Upper lobe of right lung (tissue), 1 donor: ENCODE data around the gene HIVEP3. TPM values are rescaled to one million over a fixed set of nuclear protein-coding genes. Genes with fewer than 3 reads are reported as not detected.

Source experiments
- ATAC-seq: fragments of 200-7000 bp; cut with Tn5 transposase; one replicate; pipeline ENCODE4 v1.9.1; 2020; ENCODE audit warnings: mild to moderate bottlenecking, moderate library complexity
- DNase-seq: peaks from one replicate; pipeline ENCODE4 v3.0.0-alpha.2; 2020
- H3K27ac ChIP-seq: fragments of 200-600 bp; one replicate; pipeline ENCODE4 v1.8.0; 2022
- H3K27me3 ChIP-seq: fragments of 200-600 bp; one replicate; pipeline ENCODE4 v1.8.0; 2022; ENCODE audit warnings: mild to moderate bottlenecking
- H3K36me3 ChIP-seq: fragments of 200-600 bp; one replicate; pipeline ENCODE4 v1.8.0; 2022
- H3K4me1 ChIP-seq: fragments of 200-600 bp; one replicate; pipeline ENCODE4 v1.8.0; 2022
- H3K4me3 ChIP-seq: fragments of 200-600 bp; one replicate; pipeline ENCODE4 v1.8.0; 2022; ENCODE audit warnings: mild to moderate bottlenecking
- H3K9me3 ChIP-seq: fragments of 200-600 bp; one replicate; pipeline ENCODE4 v1.8.0; 2022
- intact Hi-C: fragments of 100-400 bp; cut with DNase I; formaldehyde crosslinking; loops from one replicate; pipeline ENCODE4 v1.11.0; 2022
- long read RNA-seq: library from polyadenylated mRNA; unstranded; transcript quantifications from one replicate; pipeline ENCODE4 v2.0.0, GENCODE V29; 2021
- total RNA-seq: library from RNA; stranded (reverse); fragmentation: NEBNext Ultra II Directional; extraction: Animal tissue kit (Norgen Biotek cat#: 25700); gene quantifications from one replicate; pipeline ENCODE4 v1.2.1, GENCODE V29; 2021
- TF ChIP-seq, protein P1 (sequence below): fragments of 200-600 bp; IDR thresholded peaks from one replicate; pipeline ENCODE4 v1.8.0; 2022; ENCODE audit warnings: antibody characterized with exemption
- donor health status: DM: no; HTN: yes; CAD: no; lungs with severe emphysema.

HIVEP3 gene
- total RNA-seq = 16.6 TPM
- long read RNA-seq, partial matches to known transcripts = 2 of 23 reads
- long read RNA-seq, other reads (novel, unspliced or antisense) = 18 of 23 reads

DNA sequence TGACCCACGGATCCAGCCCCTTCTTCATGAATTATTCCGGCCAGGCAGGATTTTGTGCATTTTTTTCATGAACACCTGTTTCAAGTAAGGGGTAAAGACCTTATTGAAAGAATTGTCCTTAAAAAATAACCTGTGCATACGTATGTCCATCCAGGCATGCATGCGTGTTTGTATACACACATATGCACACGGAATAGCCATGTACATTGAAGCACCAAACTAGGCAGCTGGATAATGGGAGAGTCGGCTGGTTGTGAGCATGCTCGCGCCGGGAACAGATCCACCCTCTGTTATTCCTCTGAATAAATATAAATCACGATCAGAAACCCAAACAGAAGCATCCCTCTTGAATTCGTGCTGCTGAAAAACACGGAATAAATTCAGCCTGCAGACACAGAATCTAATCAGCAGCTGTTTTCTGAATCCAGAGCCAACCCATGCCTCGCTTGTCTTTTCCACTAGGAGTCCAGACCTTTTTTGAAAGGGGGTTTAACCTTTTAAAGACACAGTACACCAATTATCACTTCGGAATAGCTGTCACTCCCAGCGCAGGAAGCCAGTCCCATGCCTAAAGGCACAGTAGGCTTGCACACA is at the start of gene HIVEP3:
Gene HIVEP3 (minus strand): TSS at position 473 of the 594 bp plus-strand sequence.
- DNase-seq (no peak), ATAC-seq (no peak)
- no peaks in the 10 kb centered on the region for H3K9me3 ChIP-seq
- no peaks in the 10 kb centered on the region for H3K36me3 ChIP-seq
- H3K4me1 ChIP-seq = peaks cover 33% of the 10 kb centered on the region
- H3K27me3 ChIP-seq = no peaks in the 10 kb centered on the region
- TF ChIP-seq, protein P1, sequence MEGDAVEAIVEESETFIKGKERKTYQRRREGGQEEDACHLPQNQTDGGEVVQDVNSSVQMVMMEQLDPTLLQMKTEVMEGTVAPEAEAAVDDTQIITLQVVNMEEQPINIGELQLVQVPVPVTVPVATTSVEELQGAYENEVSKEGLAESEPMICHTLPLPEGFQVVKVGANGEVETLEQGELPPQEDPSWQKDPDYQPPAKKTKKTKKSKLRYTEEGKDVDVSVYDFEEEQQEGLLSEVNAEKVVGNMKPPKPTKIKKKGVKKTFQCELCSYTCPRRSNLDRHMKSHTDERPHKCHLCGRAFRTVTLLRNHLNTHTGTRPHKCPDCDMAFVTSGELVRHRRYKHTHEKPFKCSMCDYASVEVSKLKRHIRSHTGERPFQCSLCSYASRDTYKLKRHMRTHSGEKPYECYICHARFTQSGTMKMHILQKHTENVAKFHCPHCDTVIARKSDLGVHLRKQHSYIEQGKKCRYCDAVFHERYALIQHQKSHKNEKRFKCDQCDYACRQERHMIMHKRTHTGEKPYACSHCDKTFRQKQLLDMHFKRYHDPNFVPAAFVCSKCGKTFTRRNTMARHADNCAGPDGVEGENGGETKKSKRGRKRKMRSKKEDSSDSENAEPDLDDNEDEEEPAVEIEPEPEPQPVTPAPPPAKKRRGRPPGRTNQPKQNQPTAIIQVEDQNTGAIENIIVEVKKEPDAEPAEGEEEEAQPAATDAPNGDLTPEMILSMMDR = peak; percentile 18
- intact Hi-C loops = no loop called here
- H3K27ac ChIP-seq = peak within 1 kb of the TSS; percentile 38
- peak within 1 kb of the TSS; percentile 60 for H3K4me3 ChIP-seq

DNA sequence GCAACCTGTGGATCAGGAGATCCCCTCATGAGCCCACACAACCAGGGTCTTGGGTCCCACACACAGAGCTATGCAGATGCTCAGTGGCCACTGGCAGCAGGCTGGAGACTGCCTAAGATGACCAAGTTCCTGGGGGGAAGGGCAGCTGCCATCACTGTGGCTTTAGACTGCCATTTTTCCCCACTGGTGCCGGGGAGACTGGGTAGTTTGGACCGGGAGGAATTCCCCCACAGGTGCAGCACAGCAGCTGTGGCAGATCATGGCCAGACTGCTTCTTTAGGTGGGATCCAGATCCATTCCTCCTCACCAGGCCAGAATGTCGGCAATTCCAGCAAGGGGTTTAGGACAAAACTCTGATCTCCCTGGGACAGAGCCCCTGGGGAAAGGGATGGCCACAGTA is 45.7 kb upstream of the HIVEP3 start:
- no peak overlapping the region for H3K4me3 ChIP-seq
- H3K36me3 ChIP-seq = no peaks in the 10 kb centered on the region
- intact Hi-C loops = no loop called here
- H3K9me3 ChIP-seq = no peaks in the 10 kb centered on the region
- H3K27me3 ChIP-seq = no peaks in the 10 kb centered on the region
- no peaks in the 10 kb centered on the region for H3K4me1 ChIP-seq
- DNase-seq (no peak), ATAC-seq (no peak)
- TF ChIP-seq, protein P1 = no peak
- H3K27ac ChIP-seq = no peak overlapping the region

DNA sequence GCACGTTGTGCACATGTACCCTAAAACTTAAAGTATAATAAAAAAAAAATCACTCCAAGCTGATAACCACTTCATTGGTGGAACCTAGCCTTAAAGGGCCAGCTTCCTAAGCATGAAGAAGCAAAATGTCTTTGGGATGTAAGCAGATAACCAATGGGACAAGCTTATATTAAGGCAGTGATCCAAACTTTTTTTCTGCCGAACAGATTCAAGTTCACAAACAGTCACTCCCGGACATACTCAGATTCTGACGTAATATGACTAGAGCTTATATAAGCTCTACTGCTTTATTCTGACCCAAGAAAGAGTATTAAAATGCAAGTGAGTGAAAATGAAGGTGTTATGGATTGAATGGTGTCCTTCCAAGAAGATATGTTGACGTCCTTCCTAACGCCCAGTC is 44.9 kb upstream of the HIVEP3 start:
- Histone ChIP-seq H3K9me3 (no peaks in the 10 kb centered on the region), H3K4me1 (no peaks in the 10 kb centered on the region), H3K27me3 (no peaks in the 10 kb centered on the region), H3K36me3 (no peaks in the 10 kb centered on the region), H3K4me3 (no peak overlapping the region), H3K27ac (no peak overlapping the region)
- TF ChIP-seq, protein P1 = no peak
- DNase-seq (no peak), ATAC-seq (no peak)
- intact Hi-C loops = no loop called here

DNA sequence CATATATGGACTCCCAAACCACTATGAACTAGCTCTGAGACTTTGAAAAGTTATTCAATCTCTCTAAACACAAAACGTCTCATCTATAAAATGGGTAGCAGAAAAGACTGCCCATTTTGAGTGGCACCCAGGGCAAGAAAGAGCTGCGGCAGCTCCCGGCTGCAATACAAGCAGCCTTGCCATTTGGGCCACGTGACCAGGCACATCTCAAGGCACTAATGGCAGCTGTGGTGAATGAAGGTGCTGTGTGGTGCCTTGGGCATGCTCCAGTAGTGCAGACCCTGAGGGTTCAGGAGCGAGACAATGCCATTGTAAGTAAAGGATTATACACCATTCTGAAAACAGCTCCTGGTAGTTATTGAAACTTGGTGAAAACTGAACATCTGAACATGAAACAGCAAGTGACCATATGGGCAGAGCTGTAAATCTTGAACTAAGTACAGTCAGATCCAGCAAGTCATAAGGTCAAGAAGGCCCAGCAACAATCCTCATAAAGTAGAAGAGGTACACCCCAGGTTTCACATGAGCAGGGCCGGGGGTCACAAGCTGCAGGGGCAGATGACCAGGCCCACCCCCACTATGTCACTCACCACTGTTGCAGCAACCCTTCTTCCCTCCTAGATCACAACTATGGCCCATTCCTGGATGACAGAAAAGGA is 39.4 kb upstream of the HIVEP3 start:
- no peak for ATAC-seq
- TF ChIP-seq, protein P1 = no peak
- Histone ChIP-seq H3K27ac (no peak overlapping the region), H3K36me3 (no peaks in the 10 kb centered on the region), H3K4me1 (no peaks in the 10 kb centered on the region), H3K27me3 (no peaks in the 10 kb centered on the region), H3K4me3 (no peak overlapping the region), H3K9me3 (no peaks in the 10 kb centered on the region)
- intact Hi-C loops = no loop called here
- DNase-seq = no peak

DNA sequence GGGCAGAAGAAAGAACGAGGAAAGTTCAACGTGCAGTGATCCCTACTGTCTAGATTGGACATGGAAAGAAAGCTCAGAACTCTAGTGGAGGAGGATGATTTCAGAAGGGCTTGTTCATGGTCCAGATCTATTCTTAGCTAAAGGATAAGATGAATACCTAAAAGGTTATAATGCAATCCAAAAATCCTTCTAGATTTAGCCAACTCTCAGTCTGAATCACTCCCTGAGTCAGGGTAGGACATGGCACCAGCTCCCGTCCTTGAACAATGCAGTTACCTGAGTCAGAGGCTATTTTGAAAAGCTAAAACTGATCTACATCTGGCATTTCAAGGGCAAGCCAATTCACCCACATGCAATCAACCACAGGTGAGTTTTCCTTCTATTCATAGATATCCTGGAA is 38.8 kb upstream of the HIVEP3 start:
- DNase-seq (no peak), ATAC-seq (no peak)
- Histone ChIP-seq H3K36me3 (no peaks in the 10 kb centered on the region), H3K4me3 (no peak overlapping the region), H3K9me3 (no peaks in the 10 kb centered on the region), H3K27me3 (no peaks in the 10 kb centered on the region), H3K4me1 (no peaks in the 10 kb centered on the region), H3K27ac (no peak overlapping the region)
- intact Hi-C loops = no loop called here
- TF ChIP-seq, protein P1 = no peak
